Loucy (cell line): ENCODE measurements around the gene HMCN1.

Experiments used
- H2AFZ ChIP-seq: fragments of 200-600 bp; sonication (generic); 2 replicates; pipeline ENCODE4 v1.6.0; 2016; ENCODE audit warnings: antibody characterized with exemption, mild to moderate bottlenecking, low read length, moderate library complexity
- H3F3A ChIP-seq: fragments of 200-600 bp; 2 replicates; pipeline ENCODE4 v1.6.0; 2016; ENCODE audit warnings: antibody characterized with exemption, low read depth, mild to moderate bottlenecking
- H3K27me3 ChIP-seq: fragments of 200-600 bp; sonication (generic); 2 replicates; pipeline ENCODE4 v1.6.1; 2014; ENCODE audit warnings: low read length, mild to moderate bottlenecking; ENCODE audit not compliant: insufficient read depth, poor library complexity, severe bottlenecking
- H3K36me3 ChIP-seq: fragments of 200-600 bp; sonication (generic); 2 replicates; pipeline ENCODE4 v1.6.1; 2016; ENCODE audit warnings: low read length; ENCODE audit not compliant: insufficient read depth
- H3K4me1 ChIP-seq: fragments of 200-600 bp; sonication (generic); 2 replicates; pipeline ENCODE4 v1.5.1; 2014; ENCODE audit warnings: low read length, mild to moderate bottlenecking; ENCODE audit not compliant: insufficient read depth, poor library complexity, severe bottlenecking
- H3K4me2 ChIP-seq: fragments of 200-600 bp; sonication (generic); 2 replicates; pipeline ENCODE4 v1.6.0; 2014; ENCODE audit warnings: antibody characterized with exemption, low read length, low read depth, mild to moderate bottlenecking; ENCODE audit not compliant: poor library complexity, severe bottlenecking
- H3K4me3 ChIP-seq: fragments of 200-600 bp; sonication (generic); 2 replicates; pipeline ENCODE4 v1.5.1; 2014; ENCODE audit warnings: low read length, mild to moderate bottlenecking, mixed read lengths; ENCODE audit not compliant: poor library complexity, severe bottlenecking
- H3K79me2 ChIP-seq: fragments of 200-600 bp; sonication (generic); 2 replicates; pipeline ENCODE4 v1.6.1; 2014; ENCODE audit warnings: low read length; ENCODE audit not compliant: insufficient read depth
- H3K9ac ChIP-seq: fragments of 200-600 bp; sonication (generic); 2 replicates; pipeline ENCODE4 v1.6.0; 2014; ENCODE audit warnings: mild to moderate bottlenecking, low read depth, low read length, moderate library complexity; ENCODE audit not compliant: poor library complexity, severe bottlenecking
- H3K9me2 ChIP-seq: fragments of 200-600 bp; sonication (generic); replicated peaks from 2 replicates; pipeline ENCODE4 v1.6.1; 2016; ENCODE audit warnings: low read depth, low read length, mixed read lengths
- H3K9me3 ChIP-seq: fragments of 200-600 bp; sonication (generic); 2 replicates; pipeline ENCODE4 v1.6.1; 2014; ENCODE audit warnings: mild to moderate bottlenecking, antibody characterized with exemption, low read length, low read depth; ENCODE audit not compliant: insufficient read depth
- H4K20me1 ChIP-seq: fragments of 200-600 bp; sonication (generic); 2 replicates; pipeline ENCODE4 v1.6.0; 2014; ENCODE audit warnings: antibody characterized with exemption, low read length, mild to moderate bottlenecking; ENCODE audit not compliant: insufficient read depth, poor library complexity, severe bottlenecking
- EZH2phosphoT487 ChIP-seq: fragments of 200-600 bp; IDR thresholded peaks from 2 replicates; pipeline ENCODE4 v1.6.1; 2018; ENCODE audit warnings: antibody characterized with exemption, mild to moderate bottlenecking, moderate library complexity, borderline replicate concordance
- TF ChIP-seq, protein P1 (sequence below): fragments of 200-600 bp; sonication (generic); conservative IDR thresholded peaks from 2 replicates; pipeline ENCODE4 v1.5.1; 2014; ENCODE audit warnings: mild to moderate bottlenecking, antibody characterized with exemption, low read length

The HMCN1 gene

DNA sequence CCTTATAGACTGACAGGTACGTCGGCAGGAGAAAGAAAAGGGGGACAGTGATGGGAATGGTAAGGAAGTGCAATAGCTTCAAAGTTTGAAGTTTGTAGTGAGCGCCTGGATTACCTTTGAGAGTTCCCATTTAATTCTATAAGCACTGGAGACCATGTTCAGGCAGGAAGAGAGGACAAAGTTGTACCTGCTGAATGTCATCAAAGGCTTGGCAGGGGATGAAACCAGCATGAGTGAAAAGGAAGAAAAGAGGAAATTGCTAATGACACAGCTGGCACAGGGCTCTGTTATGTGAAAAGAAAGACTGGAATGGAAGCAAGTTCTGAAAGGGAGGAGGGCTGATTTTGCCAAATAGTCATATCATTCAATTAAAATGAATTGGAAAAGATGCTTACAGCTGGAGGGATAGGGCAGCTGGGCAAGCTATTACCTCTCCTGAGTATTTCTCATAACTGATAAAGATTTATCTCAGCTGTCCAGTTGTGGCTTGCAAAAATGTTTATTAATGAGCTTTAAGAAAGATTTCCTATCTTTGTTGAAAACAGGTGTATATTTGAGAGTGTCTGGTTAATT, 109.2 kb downstream of the HMCN1 start:
- H3F3A ChIP-seq = no peaks in the 10 kb centered on the region
- H4K20me1 ChIP-seq = no peaks in the 10 kb centered on the region
- H3K36me3 ChIP-seq = no peaks in the 10 kb centered on the region
- TF ChIP-seq, protein P1, sequence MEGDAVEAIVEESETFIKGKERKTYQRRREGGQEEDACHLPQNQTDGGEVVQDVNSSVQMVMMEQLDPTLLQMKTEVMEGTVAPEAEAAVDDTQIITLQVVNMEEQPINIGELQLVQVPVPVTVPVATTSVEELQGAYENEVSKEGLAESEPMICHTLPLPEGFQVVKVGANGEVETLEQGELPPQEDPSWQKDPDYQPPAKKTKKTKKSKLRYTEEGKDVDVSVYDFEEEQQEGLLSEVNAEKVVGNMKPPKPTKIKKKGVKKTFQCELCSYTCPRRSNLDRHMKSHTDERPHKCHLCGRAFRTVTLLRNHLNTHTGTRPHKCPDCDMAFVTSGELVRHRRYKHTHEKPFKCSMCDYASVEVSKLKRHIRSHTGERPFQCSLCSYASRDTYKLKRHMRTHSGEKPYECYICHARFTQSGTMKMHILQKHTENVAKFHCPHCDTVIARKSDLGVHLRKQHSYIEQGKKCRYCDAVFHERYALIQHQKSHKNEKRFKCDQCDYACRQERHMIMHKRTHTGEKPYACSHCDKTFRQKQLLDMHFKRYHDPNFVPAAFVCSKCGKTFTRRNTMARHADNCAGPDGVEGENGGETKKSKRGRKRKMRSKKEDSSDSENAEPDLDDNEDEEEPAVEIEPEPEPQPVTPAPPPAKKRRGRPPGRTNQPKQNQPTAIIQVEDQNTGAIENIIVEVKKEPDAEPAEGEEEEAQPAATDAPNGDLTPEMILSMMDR = no peak
- no peak for TF ChIP-seq EZH2phosphoT487
- H3K9ac ChIP-seq = no peak overlapping the region
- no peak overlapping the region for H3K4me3 ChIP-seq
- H3K4me2 ChIP-seq = no peak overlapping the region
- no peaks in the 10 kb centered on the region for H3K9me2 ChIP-seq
- no peaks in the 10 kb centered on the region for H3K9me3 ChIP-seq
- H3K27me3 ChIP-seq = no peaks in the 10 kb centered on the region
- H2AFZ ChIP-seq = no peak overlapping the region
- no peaks in the 10 kb centered on the region for H3K79me2 ChIP-seq
- H3K4me1 ChIP-seq = no peaks in the 10 kb centered on the region

DNA sequence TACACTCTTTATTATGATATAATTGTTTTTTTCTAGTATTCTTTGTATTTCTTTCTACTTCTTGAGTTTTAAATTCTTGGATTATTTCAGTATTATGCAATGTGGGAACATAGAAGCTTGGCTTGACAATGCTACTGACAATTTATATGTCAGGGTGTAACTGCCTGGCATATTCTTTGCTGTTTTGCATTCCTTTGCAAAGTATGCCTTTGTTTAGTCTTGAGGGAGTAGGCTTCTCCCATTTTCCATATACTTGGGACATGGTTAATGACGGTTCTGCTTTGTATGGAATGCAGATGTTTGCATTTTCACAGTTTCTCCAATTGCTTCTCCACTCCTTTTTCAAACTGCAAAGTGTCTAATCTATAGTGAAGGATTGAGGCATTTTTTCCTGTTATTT, 109.8 kb downstream of the HMCN1 start:
- Histone ChIP-seq H3F3A (no peaks in the 10 kb centered on the region), H3K4me3 (no peak overlapping the region), H4K20me1 (no peaks in the 10 kb centered on the region), H3K4me1 (no peaks in the 10 kb centered on the region), H3K79me2 (no peaks in the 10 kb centered on the region), H3K27me3 (no peaks in the 10 kb centered on the region), H3K9ac (no peak overlapping the region), H3K4me2 (no peak overlapping the region), H3K9me2 (no peaks in the 10 kb centered on the region), H2AFZ (no peak overlapping the region), H3K9me3 (no peaks in the 10 kb centered on the region), H3K36me3 (no peaks in the 10 kb centered on the region)
- TF ChIP-seq, protein P1 = no peak
- TF ChIP-seq EZH2phosphoT487 = no peak

DNA sequence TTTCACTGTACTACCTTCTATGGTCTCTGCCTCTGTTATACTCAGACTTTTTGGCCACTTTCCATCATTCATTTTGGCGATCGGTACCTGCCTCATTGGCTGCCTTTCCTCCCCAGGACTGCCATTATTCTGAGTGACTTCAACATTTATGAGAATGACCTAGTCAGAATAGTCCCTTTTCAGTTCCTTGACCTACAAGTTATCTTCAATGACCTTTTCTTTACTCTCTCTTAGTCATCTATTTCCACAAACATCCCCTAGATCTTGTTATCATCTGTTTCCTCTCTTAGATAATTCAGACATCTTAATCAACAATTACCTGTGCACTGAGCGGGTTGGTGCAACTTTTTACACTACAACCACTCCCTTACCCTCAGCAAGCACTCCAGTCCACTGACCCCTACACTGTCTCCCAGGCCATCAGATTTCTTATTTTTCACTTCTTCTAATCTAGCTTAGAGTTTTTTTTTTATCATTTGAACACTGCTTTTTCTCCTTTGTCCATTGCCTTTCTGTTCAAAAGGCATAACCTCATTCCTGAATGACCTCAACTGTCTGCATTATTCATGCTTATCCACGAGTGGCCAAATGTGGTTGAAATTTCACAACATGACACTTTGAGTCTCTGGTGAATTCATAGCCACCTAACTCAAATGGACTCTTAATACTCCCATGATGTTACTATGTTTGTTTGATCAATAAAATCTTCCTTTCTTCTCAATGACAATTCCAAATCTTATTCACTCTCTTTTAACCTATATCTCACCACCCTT, 112.7 kb downstream of the HMCN1 start:
- Histone ChIP-seq H3K9me3 (no peaks in the 10 kb centered on the region), H3K4me1 (no peaks in the 10 kb centered on the region), H3K36me3 (no peaks in the 10 kb centered on the region), H3K4me3 (no peak overlapping the region), H2AFZ (no peak overlapping the region), H3K9ac (no peak overlapping the region), H3K9me2 (no peaks in the 10 kb centered on the region), H3K27me3 (no peaks in the 10 kb centered on the region), H4K20me1 (no peaks in the 10 kb centered on the region), H3F3A (no peaks in the 10 kb centered on the region), H3K79me2 (no peaks in the 10 kb centered on the region), H3K4me2 (no peak overlapping the region)
- TF ChIP-seq, protein P1 = no peak
- TF ChIP-seq EZH2phosphoT487 = no peak
